Activated CD4-positive, alpha-beta T cell treated with anti-CD3 and anti-CD28 coated beads, Interleukin-2, Interleukin-6, amounts not matched to agents 100 ng/mL and 50 ng/mL, durations not matched to agents 16 hours and 8 hours (primary cell): ENCODE data around the gene CABP5.
A peak's percentile ranks its signal among the peaks of the same experiment; 100 is the strongest.
"Not testable (repeated sequence)": the region's sequence is repeated elsewhere in the genome, so short reads cannot be mapped to it uniquely, and the experiment has no call there.

ENCODE experiments used
- DNase-seq: peaks from one replicate; pipeline ENCODE4 v3.0.0-alpha.2; 2020

The CABP5 gene

GRCh38 chr19:48043675-48044258, at the start of gene CABP5:
CABP5 (minus strand) TSS chr19:48044079; CDS start chr19:48043922, 157 bp downstream.
- DNase-seq = no peak

DNA sequence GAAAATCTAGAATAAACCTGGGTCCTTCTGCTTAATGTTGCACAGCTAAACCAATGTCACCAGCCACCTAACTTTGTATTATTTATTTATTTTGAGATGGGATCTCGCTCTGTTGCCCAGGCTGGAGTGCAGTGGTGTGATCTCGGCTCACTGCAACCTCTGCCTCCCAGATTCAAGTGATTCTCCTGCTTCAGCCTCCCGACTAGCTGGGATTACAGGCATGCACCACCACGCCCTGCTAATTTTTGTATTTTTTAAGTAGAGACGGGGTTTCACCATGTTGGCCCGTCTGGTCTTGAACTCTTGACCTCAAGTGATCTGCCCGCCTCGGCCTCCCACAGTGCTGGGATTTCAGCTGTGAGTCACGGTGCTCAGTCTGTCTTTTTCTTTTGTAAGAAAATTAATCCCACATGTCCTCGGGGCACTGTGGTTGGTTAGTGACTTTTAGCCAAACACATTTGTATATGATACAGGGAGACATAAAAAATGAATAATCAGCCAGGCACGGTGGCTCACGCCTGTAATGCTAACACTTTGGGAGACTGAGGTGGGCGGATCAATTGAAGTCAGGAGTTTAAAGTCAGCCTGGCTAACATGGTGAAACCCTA, 47.3 kb upstream of the CABP5 start:
- not testable (repeated sequence) for DNase-seq

GRCh38 chr19:48090281-48090802, 46.5 kb upstream of the CABP5 start:
- DNase-seq = no peak

GRCh38 chr19:48088991-48089390, 45.1 kb upstream of the CABP5 start:
- DNase-seq = not testable (repeated sequence)

- DNase-seq = peak; percentile 16
Measured at GRCh38 chr19:48085904-48086864, 42.3 kb upstream of the CABP5 start.

DNA sequence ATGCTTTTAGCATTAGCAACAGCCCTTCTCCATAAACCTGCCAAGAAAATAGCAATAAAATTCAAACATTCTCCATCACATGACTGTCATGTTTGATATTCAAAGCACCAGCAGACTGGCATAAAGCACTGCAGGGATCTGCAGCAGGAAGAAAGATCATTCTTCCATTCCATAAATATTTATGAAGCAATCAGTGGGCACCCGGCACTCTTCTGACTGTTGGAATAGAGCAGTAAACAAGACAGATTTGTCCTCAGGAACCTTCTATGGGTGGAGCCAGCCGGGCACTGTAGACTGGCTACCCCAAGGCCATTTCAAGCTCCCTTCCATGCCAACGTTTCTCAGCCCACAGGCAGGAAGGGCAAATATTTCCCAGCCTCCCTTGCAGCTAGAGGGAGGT, 41.2 kb upstream of the CABP5 start:
- DNase-seq = no peak

GRCh38 chr19:48081106-48081505, 37.2 kb upstream of the CABP5 start:
- DNase-seq = no peak

- not testable (repeated sequence) for DNase-seq
Measured at GRCh38 chr19:48070177-48070769, 26.4 kb upstream of the CABP5 start.

- no peak for DNase-seq
Measured at GRCh38 chr19:48069435-48069834, 25.6 kb upstream of the CABP5 start.

- DNase-seq = no peak
Measured at GRCh38 chr19:48064509-48064908, 20.6 kb upstream of the CABP5 start.

DNA sequence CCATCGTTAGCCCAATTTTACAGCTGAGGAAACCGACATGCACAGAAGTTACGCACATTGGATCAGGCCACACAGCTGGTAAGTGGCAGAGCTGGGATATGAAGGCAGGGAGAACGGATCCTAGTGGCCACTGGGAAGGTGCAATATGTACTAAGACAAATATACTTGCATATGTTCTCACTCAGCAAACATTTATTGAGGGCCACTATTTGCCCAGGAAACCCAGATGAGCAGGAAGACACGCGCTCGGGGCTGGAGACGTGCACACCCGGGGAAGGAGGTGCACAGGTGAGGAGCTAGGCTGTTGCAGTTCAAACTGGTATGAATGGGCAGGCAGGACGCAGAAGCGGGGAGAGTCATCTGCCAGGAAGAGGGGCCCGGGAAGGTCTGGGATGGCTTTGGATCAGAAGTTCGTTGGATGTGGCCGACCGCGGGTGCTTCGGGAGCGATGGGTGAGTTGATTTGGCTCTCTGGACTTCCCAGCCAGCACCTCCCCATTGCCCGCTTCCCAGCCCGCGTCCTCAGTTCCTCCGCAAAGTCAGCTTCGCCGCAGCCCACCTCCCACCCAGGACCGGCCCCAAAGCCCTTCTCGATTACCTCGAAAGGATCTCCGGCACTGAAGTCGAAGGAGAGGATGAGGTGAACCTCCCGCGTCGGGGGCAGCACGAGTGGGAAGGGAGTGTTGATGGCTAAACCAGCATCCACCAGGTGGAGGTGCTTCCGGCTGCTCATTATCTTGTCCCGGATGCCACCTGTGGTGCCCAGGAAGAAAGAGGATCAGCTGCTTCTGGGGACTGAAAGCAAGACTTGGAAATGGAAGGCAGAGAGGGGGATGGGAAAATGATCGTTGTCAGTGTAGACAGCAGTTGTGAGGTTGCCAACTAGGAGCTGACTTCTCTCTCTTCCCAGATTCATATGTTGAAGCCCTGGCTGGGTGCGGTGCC, 17.8 kb upstream of the CABP5 start:
- no peak for DNase-seq

- no peak for DNase-seq
Measured at GRCh38 chr19:48060381-48060780, 16.5 kb upstream of the CABP5 start.

DNA sequence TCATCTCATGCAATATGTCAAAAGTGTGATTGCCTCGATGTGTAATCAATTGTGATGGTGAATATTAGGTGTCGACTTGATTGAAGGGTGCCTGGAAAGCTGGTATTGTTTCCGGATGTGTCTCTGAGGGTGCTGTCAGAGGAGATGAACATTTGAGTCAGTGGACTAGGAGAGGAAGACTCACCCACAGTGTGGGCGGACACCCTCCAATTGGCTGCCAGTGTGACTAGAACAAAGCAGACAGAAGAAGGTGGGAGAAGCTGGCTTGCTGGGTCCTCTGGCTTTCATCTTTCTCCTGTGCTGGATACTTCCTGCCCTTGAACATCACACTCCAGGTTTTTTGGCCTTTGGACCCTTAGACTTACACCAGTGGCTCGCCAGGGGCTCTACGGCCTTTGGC, 15.5 kb upstream of the CABP5 start:
- no peak for DNase-seq

DNA sequence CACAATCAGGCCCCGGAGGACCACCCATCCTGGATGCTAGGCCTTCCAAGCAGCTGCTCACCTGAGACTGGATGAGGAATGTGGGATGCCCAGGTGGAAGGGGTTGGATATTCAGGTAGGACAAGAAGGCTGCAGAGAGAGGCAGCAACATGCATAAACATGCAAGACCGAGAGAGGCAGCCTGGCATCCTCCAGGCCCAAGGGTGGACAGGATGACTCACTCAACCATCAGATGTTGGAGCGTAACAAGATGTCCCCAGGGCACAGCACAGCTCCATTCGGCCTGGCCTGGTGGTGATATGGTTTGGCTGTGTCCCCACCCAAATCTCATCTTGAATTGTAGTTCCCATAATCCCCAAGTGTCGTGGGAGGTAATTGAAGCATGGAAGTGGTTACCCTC, 10.0 kb upstream of the CABP5 start:
- DNase-seq = no peak

DNA sequence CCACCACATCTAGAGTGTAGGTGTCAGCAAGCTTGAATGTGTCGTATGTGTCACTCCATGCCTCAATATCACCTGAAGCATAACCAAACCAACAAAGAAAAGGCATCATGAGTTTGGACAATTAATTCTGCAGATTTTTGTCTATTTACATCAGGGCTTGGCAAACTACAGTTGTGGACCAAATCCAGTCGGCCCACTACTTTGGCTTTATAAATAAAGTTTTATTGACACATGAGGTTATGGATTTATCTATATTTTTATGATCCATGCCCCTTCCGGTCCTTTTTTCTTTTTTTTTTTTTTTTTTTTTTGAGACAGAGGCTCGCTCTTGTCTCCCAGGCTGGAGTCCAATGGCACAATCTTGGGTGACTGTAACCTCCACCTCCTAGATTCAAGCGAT, 9.2 kb upstream of the CABP5 start:
- no peak for DNase-seq

DNA sequence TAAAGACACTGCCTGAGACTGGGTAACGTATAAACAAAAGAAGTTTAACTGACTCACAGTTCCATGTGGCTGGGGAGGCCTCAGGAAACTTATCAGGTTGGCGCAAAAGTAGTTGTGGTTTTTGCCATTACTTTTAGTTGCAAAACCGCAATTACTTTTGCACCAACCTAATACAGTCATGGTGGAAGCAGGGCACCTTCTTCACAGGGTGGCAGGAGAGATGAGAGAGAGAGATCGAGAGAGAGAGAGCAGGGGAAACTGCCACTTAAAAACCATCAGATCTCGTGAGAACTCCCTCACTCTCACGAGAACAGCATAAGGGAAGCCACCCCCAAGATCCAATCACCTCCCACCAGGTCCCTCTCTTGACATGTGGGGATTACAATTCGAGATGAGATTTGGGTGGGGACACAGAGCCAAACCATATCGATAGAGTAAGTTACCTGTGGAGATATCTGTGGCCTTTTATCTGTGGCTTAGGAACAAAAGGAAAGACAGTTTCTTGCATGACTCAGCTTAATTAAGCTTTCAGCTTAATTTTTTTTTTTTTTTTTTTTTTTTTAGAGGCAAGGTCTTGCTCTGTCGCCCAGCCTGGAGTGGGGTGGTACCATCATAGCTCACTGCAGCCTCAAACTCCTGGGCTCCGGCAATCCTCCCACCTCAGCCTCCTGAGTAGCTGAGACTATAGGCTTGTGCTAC, 7.6 kb upstream of the CABP5 start:
- DNase-seq = no peak

GRCh38 chr19:48044561-48044960, 682 bp upstream of the CABP5 start:
- no peak for DNase-seq

- no peak for DNase-seq
Measured at GRCh38 chr19:48041877-48042580, 1.9 kb downstream of the CABP5 start.

GRCh38 chr19:48036765-48037164, 7.1 kb downstream of the CABP5 start:
- DNase-seq = no peak

DNA sequence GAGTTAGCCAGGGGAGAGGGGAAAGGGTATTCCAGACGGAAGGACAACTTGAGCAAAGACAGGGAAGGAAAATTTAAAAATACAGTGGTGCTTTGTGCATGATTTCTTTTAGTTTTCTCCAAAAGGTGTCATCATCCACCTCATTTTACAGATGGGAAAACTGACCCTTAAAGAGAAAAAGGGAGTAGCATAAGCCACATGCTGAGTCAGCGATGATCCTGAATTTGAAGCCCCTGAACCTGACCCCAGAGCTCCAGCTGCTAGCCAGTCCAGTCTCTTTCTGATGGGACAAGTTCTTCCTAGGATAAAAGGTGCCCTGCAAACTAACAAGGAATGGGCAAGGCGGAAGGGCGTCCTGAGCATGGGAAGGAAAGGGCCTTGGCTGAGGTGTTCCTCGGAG, 10.3 kb downstream of the CABP5 start:
- no peak for DNase-seq

DNA sequence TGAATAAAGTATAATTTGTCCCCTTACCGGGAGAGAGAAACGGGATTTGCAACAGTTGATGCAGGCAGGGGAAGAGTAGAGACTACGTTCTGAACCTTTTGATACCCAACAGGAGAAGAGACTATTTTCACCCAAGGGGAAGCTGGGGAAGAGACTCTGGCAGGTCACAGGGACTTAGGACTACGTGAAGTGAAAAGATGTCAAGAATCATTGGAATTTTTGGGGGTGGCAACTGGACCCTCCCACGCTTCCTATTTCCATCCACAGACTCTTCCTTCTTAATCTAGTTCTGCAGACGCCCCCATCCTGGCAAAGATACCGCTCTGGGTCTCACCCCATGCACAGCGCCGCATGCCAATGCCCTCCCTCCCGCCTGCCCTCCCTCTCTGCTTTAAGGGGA, 13.8 kb downstream of the CABP5 start:
- DNase-seq = no peak
